NCI-H2107 treated with DMSO at 0.1 percent for 48 hours (cell line): Measurements from ENCODE around the gene PLXNA4.

Experiments
- DNase-seq: peaks from one replicate; lab custom pipeline; 2025; ENCODE audit not compliant: unreplicated experiment; lab: John Stamatoyannopoulos, UW

Gene PLXNA4

DNA sequence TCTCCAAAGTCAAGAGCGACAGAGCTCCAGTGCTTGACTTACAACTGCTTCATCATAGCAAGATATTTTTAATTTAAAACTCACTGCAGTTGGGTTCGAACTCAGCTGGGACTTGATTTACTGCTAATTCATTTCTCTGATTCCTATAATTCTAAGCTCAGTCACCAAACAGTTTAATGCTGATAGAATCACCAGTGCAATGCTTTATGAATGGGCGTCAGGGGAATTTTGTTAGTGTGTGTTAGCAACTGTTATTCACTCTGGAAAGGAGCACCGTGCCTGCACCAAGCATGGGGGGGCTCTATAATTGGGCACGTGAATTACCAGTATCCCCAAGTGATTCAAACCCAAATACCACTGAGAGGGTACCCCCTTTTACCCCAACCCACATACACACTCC, 10.4 kb downstream of the PLXNA4 start:
- DNase-seq = no peak

GRCh38 chr7:132565441-132565840, 10.8 kb downstream of the PLXNA4 start:
- DNase-seq = no peak

DNA sequence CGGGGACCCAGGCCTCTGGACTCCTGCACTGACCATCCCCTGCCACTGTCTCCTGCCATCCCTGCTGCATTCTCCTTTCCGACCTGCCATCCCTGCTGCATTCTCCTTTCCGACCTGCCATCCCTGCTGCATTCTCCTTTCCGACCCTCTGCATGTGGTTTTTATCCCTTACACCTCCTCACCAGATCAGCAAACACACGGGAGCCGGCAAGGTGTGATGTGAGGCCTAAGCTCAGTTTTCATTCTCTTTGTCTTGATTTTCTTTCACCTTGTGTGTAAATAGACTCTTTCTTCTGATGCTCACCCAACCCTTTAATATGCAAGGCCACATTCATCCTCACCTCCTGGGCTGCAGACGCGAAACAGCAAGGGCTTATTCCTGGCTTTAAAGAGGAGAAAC, 11.4 kb downstream of the PLXNA4 start:
- no peak for DNase-seq

- DNase-seq = no peak
Observed at GRCh38 chr7:132564090-132564489, 12.2 kb downstream of the PLXNA4 start.

- no peak for DNase-seq
Observed at GRCh38 chr7:132562690-132563089, 13.6 kb downstream of the PLXNA4 start.

GRCh38 chr7:132561763-132562162, 14.5 kb downstream of the PLXNA4 start:
- no peak for DNase-seq

DNA sequence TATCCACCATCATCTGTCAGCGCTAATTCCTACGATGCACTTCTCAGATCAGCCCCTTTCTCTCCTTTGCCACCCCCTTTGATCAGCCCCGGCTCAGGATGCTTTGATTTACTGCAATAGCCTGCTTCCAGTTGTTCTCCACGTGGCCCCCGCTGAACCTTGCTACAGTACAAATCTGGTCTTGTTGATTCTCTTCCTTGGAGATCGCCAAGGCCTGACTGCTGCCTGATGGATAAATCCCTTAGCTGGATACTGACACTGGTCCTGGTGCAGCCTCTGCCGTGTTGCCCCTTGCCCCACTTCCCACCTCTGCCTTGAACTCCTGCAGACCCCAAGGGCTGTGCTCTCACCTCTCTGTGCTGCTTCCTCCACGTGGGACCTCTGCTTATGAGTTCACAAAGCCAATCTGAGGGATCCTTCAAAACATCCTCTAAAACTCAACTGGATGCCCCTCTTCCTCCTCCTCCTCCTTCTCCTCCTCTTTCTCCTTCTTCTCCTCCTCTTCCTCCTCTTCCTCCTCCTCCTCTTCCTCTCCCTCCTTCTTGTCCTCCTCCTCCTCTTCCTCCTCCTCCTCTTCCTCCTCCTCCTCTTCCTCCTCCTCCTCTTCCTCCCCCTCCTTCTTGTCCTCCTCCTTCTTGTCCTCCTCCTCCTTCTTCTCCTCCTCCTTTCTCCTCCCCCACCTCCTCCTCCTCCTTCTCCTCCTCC, 15.3 kb downstream of the PLXNA4 start:
- DNase-seq = no peak

GRCh38 chr7:132560105-132560504, 16.2 kb downstream of the PLXNA4 start:
- no peak for DNase-seq

- DNase-seq = no peak
Observed at GRCh38 chr7:132558815-132559214, 17.5 kb downstream of the PLXNA4 start.

- DNase-seq = no peak
Observed at GRCh38 chr7:132557489-132558044, 18.7 kb downstream of the PLXNA4 start.

DNA sequence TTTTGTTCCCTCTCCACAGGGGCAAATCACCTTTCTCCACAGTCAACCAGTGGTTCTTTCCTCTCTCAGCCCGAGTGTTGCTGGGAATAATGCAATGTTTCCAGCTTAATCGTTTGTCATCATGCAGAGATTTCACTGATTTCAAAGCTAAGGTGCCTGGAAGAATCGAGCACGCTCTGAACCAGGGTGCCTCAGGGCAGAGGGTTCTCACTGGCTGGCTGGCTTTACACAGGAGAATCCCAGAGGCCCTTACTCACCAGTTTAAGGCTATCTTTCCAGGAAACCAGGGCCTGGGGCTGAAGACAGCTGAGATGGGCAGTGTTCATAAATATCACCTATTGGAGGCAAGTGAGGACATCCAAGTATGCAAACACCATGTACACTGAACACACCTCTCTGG, 21.8 kb downstream of the PLXNA4 start:
- DNase-seq = no peak

DNA sequence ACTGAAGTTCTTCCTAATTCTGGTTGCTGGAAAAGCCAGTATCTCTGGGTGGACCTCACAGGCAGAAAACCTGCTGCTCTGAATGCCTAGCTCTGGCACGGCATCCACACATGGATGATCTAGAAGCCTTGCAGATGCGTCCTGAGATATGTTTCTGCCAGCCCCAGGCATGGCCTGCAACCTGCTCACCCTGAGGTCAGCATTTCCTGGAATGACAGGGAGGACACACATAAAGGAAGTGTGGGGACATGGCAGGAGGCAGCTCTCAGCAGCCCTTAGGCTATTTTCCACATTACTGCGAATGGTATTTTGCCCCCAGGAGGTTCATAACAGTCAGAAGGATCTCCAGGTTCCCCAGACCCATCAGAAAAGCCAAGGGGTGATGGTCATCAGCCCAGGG, 23.2 kb downstream of the PLXNA4 start:
- no peak for DNase-seq

DNA sequence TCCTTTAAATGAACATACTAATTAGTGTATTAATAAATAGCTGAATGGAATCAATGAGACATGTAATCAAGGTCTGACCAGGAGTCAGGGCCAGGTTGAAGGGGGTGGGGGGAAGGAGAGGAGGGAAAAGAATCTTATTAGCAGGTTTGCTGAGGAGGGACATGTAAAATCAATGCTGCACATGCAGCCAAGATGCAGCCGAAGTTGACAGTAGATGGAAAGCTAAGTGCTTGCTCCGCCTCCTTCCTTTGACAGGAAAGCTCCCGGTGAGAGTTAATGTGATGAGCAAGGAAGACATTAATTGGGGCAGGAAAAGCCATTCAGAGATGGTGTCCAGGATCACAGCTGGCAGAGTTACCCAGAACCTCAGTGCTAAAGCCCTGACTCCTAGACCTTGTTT, 24.4 kb downstream of the PLXNA4 start:
- no peak for DNase-seq

GRCh38 chr7:132551439-132551838, 24.8 kb downstream of the PLXNA4 start:
- DNase-seq = no peak

- no peak for DNase-seq
Observed at GRCh38 chr7:132548489-132549078, 27.7 kb downstream of the PLXNA4 start.

DNA sequence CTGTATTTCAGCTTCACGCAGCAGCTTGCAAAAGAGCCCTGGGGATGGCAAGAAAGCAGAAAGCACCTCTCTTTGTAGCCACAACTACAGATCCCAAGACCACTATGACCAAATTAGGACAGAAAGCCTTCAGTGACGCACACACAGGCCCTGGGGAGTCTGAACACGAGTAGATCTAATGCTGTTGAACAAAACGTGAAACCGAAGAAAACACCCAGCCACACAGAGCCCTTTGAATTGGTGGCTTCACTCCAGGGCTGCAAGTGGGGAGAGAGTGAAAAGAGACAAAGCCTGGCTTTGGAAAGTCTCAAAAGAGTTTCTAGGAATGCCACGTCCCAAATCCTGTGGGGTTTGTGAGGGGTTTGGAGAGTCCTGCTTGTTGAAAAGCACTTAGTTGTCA, 28.4 kb downstream of the PLXNA4 start:
- no peak for DNase-seq

DNA sequence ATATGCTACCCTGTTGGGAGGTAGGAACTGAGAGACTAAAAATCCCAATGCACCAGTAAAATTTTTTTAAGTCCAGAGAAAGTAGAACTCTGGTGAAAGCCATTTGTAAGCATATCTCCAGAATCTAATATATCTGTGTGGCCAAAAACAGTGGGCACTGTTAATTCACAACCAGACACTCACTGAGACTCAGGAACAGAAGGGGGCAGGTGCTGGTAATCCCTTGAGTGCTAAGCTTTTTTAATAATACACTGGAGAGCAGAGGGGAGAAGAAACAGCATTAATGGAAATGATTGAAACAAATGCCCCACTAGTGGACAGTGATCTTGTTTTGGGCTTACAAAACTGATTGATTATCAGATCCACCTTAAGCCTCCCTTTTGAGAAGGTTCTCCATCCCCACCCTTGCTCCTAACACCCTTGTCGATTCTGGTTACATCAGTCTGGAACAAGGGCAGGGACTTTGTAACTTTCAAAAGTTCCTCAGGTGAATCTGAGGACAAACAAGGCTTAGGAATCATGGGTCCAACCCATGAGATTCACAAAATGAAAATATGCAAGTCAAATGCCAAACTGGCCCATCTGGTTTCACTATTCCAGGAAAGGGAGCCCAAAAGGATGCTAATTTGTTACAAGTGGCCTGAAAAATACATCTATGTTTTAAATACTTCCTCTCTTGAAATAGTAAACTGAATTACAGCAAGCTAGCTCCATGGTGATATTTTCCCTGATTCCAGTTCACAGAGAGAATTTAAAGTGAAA, 29.7 kb downstream of the PLXNA4 start:
- no peak for DNase-seq

DNA sequence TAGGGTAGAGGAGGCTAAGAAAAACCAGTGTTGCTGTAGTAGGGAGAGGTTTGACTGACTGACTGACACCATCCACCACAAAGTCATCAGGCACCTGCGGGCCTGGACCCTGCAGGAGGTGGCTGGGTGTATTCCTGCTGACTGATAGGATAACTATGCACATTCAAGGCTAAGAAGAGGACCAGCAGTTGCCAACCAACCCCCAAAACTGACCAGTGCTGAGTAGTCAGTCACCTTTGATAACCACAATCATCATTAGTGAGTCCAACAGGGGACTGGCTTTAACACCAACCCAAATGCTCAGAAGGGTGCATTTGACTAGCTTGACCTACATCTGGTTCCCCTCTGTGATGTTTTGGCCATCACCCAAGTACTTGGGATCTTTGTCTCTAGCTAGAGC, 30.5 kb downstream of the PLXNA4 start:
- no peak for DNase-seq

DNA sequence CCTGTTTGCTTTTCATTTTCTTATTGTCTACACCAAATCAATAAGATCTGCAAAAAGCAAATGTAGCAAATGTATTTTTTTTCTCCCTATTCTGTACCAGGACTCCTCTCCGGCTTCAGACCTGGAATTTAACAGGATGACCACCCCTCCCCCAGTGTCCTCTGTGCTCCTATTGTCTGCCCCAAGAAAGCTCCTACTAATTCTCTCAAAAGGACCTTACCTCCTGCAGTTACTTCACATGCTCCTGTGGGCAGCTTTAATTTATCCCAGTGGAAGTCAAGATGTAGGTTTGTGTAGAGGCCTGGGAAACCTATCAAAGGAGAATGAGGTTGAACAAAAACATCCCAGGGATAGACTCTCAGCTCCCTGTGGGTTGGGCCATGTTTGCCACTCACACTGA, 31.3 kb downstream of the PLXNA4 start:
- no peak for DNase-seq

DNA sequence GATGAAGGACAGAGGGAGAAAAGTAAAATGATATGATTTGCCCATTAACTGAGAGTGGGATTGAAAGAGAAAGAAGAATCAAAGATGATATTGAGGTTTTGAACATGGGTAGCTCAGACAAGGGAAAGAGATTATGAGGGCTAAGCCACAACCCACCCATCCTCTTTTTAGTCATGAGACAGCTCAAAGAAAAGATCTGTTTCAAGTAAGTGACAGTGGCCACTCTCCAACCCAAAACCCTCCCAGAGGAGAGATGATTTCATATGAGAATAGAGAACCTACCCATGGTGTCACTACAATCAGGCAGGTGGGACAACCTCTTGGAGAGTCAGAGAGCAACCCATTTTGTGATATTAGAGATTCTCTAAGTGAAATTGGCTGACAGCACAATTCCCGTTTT, 32.2 kb downstream of the PLXNA4 start:
- no peak for DNase-seq

DNA sequence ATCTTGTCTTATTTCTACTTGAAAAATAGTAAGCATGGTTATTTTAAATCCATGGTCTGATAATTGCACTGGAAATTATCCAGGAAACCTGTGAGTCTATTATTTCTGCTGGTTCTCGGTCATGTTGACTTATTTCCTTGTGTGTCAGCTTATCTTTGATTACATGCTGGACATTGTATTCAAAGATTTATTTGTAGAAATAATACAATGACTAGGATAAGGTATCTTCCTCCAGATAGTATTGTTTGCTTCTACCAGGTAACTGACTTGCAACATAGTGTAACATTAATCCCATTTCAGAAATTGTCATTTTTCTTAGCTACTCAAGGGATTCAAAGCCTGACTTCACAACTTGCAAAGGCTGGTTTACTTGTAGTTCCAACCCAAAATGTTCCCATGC, 33.4 kb downstream of the PLXNA4 start:
- DNase-seq = no peak

DNA sequence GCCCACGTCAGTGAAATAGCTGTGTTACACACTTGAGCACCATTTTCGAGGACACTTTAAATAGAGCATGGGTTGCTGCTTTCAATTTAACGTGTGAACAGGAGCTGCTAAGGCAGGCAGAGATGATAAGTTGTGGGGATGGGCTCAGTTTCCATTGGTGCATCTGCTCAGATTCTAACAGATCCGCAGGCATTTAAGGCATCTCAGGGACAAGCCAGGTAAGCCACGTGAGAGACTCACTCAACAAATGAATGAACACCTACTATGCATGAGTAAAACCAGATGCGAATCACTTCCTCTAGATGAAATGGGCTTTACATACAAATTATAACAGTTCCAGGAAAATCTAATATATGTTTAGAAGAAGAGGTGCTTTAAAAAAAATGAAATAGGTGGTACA, 34.6 kb downstream of the PLXNA4 start:
- DNase-seq = no peak
